Smooth muscle cell (in vitro differentiated cells): ENCODE data around the gene RGSL1. TPM values are rescaled to one million over a fixed set of nuclear protein-coding genes. Genes with fewer than 3 reads are reported as not detected.
A peak's percentile ranks its signal among the peaks of the same experiment; 100 is the strongest.

ENCODE experiments used
- DNase-seq: peaks from one replicate; lab custom pipeline; 2025; ENCODE audit not compliant: unreplicated experiment; lab: John Stamatoyannopoulos, UW
- H2AFZ ChIP-seq: fragments of 200-600 bp; sonication (generic); 2 replicates; pipeline ENCODE4 v1.6.0; 2016; ENCODE audit warnings: antibody characterized with exemption, low read depth, mild to moderate bottlenecking
- H3F3A ChIP-seq: fragments of 200-600 bp; sonication (generic); 2 replicates; pipeline ENCODE4 v1.6.0; 2017; ENCODE audit warnings: antibody characterized with exemption, low read depth
- H3K27ac ChIP-seq: fragments of 200-600 bp; sonication (generic); 2 replicates; pipeline ENCODE4 v1.5.1; 2016; ENCODE audit warnings: low read depth, mild to moderate bottlenecking
- H3K27me3 ChIP-seq: fragments of 200-600 bp; sonication (generic); 2 replicates; pipeline ENCODE4 v1.6.1; 2016; ENCODE audit warnings: low read depth, mild to moderate bottlenecking
- H3K36me3 ChIP-seq: fragments of 200-600 bp; sonication (generic); 2 replicates; pipeline ENCODE4 v1.5.1; 2016; ENCODE audit warnings: low read depth
- H3K4me1 ChIP-seq: fragments of 200-600 bp; sonication (generic); 2 replicates; pipeline ENCODE4 v1.5.1; 2016; ENCODE audit warnings: low read depth
- H3K4me2 ChIP-seq: fragments of 200-600 bp; sonication (generic); 2 replicates; pipeline ENCODE4 v1.6.0; 2016; ENCODE audit warnings: mild to moderate bottlenecking
- H3K4me3 ChIP-seq: fragments of 200-600 bp; sonication (generic); 2 replicates; pipeline ENCODE4 v1.5.1; 2016; ENCODE audit warnings: mild to moderate bottlenecking
- H3K79me2 ChIP-seq: fragments of 200-600 bp; sonication (generic); 2 replicates; pipeline ENCODE4 v1.6.0; 2016; ENCODE audit warnings: low read depth, mild to moderate bottlenecking
- H3K9ac ChIP-seq: fragments of 200-600 bp; sonication (generic); 2 replicates; pipeline ENCODE4 v1.6.0; 2016; ENCODE audit warnings: low read depth
- H3K9me3 ChIP-seq: fragments of 200-600 bp; sonication (generic); replicated peaks from 2 replicates; pipeline ENCODE4 v1.5.1; 2016; ENCODE audit warnings: low read depth
- H4K20me1 ChIP-seq: fragments of 200-600 bp; sonication (generic); 2 replicates; pipeline ENCODE4 v1.6.0; 2016; ENCODE audit warnings: low read depth
- WGBS: methylation state at CpG from one replicate; pipeline ENCODE4 v1.1.7; 2016; ENCODE audit warnings: low lambda C conversion rate; 5-methylcytosine and 5-hydroxymethylcytosine counted together
- polyA plus RNA-seq: library from polyadenylated mRNA; unstranded; fragments of >200 nt; fragmentation: Nextera tagmentation; extraction: Ambion mirVana; gene quantifications from 2 replicates; pipeline ENCODE4 v1.2.1, GENCODE V29; 2016
- small RNA-seq: library from RNA; depleted of rRNA; stranded (forward); fragments of <200 nt; gene quantifications from one replicate; pipeline ENCODE3, GENCODE V24; 2014
- total RNA-seq: library from RNA; depleted of rRNA; stranded (reverse); fragments of >200 nt; gene quantifications from 2 replicates; pipeline ENCODE4 v1.2.3, GENCODE V29; 2014
- TF ChIP-seq, protein P1 (sequence below): fragments of 200-600 bp; sonication (generic); IDR thresholded peaks from 2 replicates; pipeline ENCODE4 v1.5.1; 2017; ENCODE audit warnings: borderline replicate concordance, mild to moderate bottlenecking, antibody characterized with exemption; ENCODE audit not compliant: insufficient read depth, poor library complexity, severe bottlenecking

Gene RGSL1
- total and polyA plus RNA-seq, 2 experiments from 2014 or later = not detected

DNA sequence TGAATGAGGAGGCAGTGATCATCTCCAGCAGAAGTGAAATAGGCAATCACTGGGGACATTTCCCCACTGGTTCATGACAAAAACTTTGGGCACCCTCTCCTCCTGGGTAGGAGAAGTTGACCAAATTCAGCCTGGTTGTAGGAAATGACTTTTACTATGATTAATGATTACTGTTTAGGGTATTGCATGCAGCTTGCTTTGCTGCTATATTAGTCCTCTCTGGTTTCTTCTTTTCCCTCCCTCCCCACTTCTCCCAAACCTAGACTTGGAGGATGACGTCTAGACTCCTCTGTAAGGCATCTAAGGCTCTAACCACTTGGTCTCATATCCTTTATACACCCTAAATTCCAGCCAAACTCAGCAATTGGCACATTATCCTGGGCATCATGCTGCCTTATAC is 157.6 kb downstream of the RGSL1 start:
- 81% methylated on average over 1 of the region's 1 CpG for WGBS
- Histone ChIP-seq H3K36me3 (no peaks in the 10 kb centered on the region), H3K4me1 (peaks cover 23% of the 10 kb centered on the region), H3K27me3 (no peaks in the 10 kb centered on the region), H3F3A (no peaks in the 10 kb centered on the region), H3K4me3 (no peak overlapping the region), H3K4me2 (no peak overlapping the region), H2AFZ (no peak overlapping the region), H4K20me1 (no peaks in the 10 kb centered on the region), H3K9me3 (no peaks in the 10 kb centered on the region), H3K27ac (no peak overlapping the region), H3K9ac (no peak overlapping the region), H3K79me2 (no peaks in the 10 kb centered on the region)
- TF ChIP-seq, protein P1, sequence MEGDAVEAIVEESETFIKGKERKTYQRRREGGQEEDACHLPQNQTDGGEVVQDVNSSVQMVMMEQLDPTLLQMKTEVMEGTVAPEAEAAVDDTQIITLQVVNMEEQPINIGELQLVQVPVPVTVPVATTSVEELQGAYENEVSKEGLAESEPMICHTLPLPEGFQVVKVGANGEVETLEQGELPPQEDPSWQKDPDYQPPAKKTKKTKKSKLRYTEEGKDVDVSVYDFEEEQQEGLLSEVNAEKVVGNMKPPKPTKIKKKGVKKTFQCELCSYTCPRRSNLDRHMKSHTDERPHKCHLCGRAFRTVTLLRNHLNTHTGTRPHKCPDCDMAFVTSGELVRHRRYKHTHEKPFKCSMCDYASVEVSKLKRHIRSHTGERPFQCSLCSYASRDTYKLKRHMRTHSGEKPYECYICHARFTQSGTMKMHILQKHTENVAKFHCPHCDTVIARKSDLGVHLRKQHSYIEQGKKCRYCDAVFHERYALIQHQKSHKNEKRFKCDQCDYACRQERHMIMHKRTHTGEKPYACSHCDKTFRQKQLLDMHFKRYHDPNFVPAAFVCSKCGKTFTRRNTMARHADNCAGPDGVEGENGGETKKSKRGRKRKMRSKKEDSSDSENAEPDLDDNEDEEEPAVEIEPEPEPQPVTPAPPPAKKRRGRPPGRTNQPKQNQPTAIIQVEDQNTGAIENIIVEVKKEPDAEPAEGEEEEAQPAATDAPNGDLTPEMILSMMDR = no peak
- no peak for DNase-seq

DNA sequence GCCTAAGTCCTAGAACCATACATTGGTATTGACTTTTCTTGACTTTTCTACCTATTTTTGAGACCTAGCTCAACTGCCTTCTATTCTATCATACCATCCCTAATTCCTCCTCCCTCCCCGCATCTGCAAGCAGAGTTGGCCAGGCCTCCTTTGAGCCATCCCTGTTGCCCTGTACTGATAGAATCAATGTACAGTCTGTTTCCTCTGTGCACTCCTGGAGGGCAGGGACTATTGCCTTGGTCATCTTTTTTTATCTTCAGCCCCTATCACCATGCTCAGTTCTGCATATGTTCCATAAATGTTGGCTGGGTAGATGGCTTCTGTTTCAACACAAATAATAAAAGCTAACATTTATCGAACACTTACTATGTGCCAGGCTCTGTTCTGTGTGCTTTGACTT is 158.3 kb downstream of the RGSL1 start:
- no peaks in the 10 kb centered on the region for H3K27me3 ChIP-seq
- WGBS = 100% methylated on average over 2 of the region's 2 CpGs
- H2AFZ ChIP-seq = peak overlapping the region; percentile 50
- H3K27ac ChIP-seq = peak overlapping the region; percentile 89
- H3K4me3 ChIP-seq = no peak overlapping the region
- no peaks in the 10 kb centered on the region for H4K20me1 ChIP-seq
- H3K36me3 ChIP-seq = no peaks in the 10 kb centered on the region
- no peaks in the 10 kb centered on the region for H3F3A ChIP-seq
- DNase-seq = no peak
- H3K9ac ChIP-seq = no peak overlapping the region
- H3K4me2 ChIP-seq = peak overlapping the region; percentile 24
- TF ChIP-seq, protein P1 = no peak
- H3K9me3 ChIP-seq = no peaks in the 10 kb centered on the region
- peaks cover 21% of the 10 kb centered on the region for H3K4me1 ChIP-seq
- H3K79me2 ChIP-seq = no peaks in the 10 kb centered on the region

DNA sequence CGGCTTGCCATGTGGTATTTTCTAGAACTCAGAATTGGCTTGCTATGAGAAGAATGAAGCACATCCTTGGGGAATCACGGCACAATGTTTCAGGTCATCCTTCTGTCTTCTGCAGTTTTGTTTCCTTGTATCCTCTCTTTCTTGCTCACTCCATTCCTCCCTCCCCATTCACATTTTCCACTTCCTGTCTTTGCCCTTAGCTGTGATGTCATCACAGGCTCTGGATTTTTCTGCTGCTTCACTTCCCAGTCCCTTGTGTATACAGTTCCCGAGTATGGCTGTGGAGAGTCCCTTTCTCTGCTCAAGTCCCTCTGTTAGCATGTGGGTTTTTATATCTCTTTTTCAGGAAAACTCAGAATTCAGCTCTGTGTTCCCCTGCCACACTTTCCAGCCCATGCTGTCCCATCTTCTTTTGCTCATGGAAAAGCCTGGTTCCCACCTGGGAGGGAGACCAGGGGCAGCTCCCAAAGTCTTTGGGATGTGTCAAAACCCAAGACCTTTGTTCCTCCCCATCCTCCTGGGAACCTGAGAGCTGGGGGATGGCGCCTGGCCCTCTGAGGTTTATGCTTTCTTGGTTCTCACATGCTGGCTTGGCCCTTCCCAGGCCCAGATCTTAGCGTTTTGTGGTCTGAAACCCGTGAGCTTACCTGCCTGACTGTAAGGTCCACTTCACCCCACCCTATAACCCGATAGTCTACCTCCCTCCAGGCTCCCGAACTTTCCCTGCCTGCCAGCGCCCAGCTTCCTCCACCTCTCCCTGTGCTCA is 159.1 kb downstream of the RGSL1 start:
- TF ChIP-seq, protein P1 = no peak
- 80% methylated on average over 9 of the region's 9 CpGs for WGBS
- Histone ChIP-seq H3K27ac (peak overlapping the region; percentile 89), H3K4me1 (peaks cover 15% of the 10 kb centered on the region), H3K9ac (peak overlapping the region; percentile 58), H4K20me1 (no peaks in the 10 kb centered on the region), H3K9me3 (no peaks in the 10 kb centered on the region), H2AFZ (peak overlapping the region; percentile 50), H3F3A (peaks cover 3% of the 10 kb centered on the region), H3K36me3 (no peaks in the 10 kb centered on the region), H3K79me2 (no peaks in the 10 kb centered on the region), H3K4me2 (peak overlapping the region; percentile 24), H3K27me3 (no peaks in the 10 kb centered on the region), H3K4me3 (no peak overlapping the region)
- DNase-seq = no peak

Small RNA genes within 50 kb of the gene (small RNA-seq; reads per million reads assigned to genes)
- not detected for gene RF00017

Other genes with a start within 250 kb of the RGSL1 start
- 108 and 133 TPM in 2 replicates for gene GLUL, start 58.4 kb upstream of the RGSL1 start, total RNA-seq
- 104 and 127 TPM in 2 replicates for gene GLUL, start 58.4 kb upstream of the RGSL1 start, polyA plus RNA-seq
- gene TEDDM1, start 49.5 kb upstream of the RGSL1 start, total RNA-seq = not detected in 2 replicates
- gene TEDDM1, start 49.5 kb upstream of the RGSL1 start, polyA plus RNA-seq = not detected in 2 replicates
- gene RNASEL, start 139.1 kb downstream of the RGSL1 start, total RNA-seq = 4.1 and 4.7 TPM in 2 replicates
- gene RNASEL, start 139.1 kb downstream of the RGSL1 start, polyA plus RNA-seq = 2.2 and 4.5 TPM in 2 replicates
- gene RGS16, start 154.2 kb downstream of the RGSL1 start, total RNA-seq = 2.9 and 3.0 TPM in 2 replicates
- gene RGS16, start 154.2 kb downstream of the RGSL1 start, polyA plus RNA-seq = 6.9 and 9.9 TPM in 2 replicates
- gene RGS8, start 234.4 kb downstream of the RGSL1 start, total RNA-seq = not detected in 2 replicates
- gene RGS8, start 234.4 kb downstream of the RGSL1 start, polyA plus RNA-seq = not detected in 2 replicates